ENCODE data around the gene SETBP1.

Gene SETBP1

DNA sequence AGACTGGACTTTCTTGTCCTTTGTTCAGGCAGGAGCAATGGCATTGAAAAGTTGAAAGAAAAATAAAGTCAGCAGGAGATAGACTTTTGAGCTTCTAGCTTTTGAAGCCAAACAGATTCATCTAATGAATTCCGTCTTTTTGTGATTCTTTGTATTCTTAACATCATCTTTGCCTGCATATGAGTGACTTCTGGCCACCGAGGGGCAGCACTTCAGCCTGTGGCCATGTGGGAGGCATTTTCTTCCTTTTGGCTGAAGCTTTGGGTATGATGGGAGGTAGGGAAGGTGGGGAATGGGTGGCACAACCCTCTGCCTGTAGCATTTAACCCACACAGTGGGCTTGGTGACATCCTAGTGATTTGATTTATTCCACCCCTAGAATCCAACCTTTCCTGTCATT lies 220.6 kb downstream of the SETBP1 start:
- no peak for DNase-seq (ENCODE audit: low read depth in 2 of 2)

DNA sequence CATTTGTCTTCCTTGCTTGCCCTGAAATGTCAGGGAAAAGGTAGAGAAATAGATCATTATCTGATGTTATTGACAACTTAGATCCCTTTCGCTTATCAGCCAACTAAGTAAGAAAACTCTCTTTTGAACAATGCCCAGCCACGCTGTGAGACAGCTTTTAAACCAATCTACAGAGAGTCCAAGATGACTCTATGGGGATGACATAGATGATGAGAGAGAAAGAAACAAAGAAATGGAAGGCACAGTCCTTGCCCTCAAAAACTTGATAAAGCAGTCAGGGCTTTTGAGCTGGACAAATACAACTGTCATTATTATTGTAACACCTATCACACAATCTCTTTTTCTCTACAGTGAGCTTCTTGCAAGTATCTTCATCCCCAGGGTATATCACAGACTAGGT lies 222.6 kb downstream of the SETBP1 start:
- DNase-seq (ENCODE audit: low read depth in 2 of 2), result no peak

DNA sequence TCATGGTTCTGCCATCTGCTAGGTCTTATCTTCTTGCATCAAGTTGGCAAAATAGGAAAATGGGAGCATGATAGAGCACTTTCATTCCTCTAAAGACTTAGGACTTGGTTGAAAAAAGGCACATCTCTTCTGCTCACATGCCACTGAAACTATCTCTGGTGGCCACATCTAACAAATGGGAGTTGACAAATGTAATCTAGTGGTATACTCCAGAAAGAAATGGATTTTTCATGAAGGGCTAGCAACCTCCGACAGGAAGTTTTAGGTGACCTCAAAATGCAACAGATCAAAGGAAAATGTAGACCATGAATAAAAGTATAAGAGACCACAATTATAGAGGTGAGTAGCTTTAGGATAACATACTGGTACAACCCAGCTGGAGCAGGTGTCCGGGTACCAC lies 224.1 kb downstream of the SETBP1 start:
- DNase-seq (ENCODE audit: low read depth in 2 of 2), result no peak

DNA sequence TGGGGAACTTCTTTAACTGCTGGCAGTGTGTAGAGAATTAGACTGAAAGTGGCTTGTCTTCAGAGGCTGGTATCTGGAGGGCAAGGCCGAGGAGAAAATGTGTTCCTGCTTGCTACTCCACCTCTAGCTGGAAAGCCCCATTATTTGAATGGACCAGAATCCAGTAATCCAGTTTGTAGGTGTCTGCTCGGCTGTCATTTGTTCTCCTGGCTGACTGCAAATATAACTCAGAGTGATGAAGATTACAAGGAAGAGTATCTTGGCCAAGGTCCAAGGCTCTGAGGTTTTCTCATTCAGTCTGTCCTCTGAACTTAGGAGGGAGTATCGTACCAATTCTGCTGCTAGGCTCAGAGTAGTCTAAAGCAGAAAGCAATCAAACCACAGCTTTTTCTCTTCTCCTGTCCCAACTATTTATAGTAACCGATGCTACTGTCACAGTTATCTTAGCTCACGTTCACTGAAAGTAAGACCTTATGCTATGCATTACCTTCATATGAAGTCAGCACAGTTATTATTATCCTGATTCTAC lies 228.6 kb downstream of the SETBP1 start:
- no peak for DNase-seq (ENCODE audit: low read depth in 2 of 2)

DNA sequence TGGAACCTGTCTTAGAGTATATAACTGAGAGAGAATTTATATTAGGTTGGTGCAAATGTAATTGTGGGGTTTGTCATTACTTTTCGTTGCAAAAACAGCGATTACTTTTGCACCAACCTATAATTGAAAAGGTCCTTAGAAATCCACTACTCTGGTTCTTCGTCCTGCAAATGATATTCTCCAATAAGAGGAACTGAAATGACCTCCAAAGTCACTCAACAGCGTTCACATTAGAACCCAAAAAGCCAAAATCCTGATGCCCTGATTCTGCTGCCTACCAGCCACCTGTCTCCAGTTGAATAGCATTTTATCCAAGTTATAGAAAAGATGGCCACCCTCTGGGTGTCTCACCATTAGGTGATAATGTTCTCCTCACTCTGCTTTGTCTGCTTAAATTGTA lies 230.6 kb downstream of the SETBP1 start:
- DNase-seq (ENCODE audit: low read depth in 2 of 2), result no peak

DNA sequence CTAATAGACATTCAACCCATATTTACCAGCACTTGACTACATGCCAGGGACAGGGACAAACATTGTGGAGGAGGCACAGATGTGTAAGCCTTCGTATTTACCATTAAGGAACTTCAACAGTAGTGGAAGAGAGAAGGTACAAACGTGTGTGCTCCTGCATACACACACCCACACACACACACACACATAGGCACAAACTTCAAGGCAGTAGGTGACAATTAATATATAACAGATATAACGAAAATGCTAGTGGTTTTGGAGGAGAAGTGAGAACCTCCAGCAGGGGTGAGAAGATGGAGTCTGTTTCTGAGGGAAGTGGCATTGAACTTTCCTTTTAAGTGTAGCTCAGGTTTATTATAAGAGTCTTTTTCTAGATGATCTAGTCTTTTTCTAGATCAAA lies 231.1 kb downstream of the SETBP1 start:
- no peak for DNase-seq (ENCODE audit: low read depth in 2 of 2)

DNA sequence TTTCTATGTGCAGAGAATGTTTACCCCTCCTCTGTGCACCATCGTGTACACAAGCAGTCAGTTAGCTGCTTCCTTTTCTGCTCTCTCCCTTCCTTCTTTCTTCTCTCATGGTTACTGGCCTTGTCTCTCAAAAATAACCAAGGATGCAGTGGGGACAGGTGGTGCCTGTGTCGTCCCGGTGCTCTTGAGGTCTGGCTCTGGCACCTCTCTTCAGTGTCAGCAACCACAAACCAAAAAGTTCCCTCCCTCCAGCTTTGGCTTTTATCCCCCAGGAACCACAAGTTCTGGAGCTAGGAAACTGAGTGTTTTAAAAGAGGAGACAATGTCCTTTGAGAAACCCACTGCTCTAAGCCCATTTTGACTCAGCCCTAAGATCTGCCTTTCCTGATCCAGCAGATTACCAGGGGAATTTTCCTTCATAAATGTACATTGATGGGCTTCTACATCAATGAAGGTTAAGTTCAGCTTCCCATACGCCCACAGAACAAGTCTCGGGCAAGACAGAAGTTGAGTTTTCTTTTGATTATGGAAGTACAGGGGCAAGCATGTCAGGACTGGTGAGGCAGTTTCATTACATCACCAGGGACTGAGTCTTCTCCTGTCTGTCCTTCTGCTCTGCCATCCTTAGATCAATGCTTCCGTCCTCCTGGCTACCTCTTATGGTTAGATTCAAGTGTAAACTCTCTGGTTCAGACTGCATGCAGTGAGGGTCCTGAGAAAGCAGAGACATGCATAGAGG lies 232.2 kb downstream of the SETBP1 start:
- no peak for DNase-seq (ENCODE audit: low read depth in 2 of 2)

DNA sequence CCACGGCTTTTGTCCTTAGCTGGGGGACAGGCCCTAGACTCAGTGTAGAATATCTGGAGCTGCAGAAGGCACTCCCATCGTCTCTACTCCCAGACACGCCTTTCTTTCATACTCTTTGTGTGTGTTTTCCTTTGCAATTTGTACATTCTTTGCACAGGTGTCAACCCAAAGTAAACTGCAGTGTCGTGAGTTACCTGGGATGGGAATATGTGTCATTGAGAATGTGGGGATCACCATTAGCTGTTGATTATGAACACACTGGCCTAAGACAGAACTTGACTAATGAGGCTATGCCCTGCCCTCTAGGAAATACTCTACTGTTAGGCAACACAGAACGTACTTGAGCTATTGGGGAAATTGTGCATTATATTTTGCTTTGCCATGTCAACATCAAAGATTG lies 233.3 kb downstream of the SETBP1 start:
- no peak for DNase-seq (ENCODE audit: low read depth in 2 of 2)

DNA sequence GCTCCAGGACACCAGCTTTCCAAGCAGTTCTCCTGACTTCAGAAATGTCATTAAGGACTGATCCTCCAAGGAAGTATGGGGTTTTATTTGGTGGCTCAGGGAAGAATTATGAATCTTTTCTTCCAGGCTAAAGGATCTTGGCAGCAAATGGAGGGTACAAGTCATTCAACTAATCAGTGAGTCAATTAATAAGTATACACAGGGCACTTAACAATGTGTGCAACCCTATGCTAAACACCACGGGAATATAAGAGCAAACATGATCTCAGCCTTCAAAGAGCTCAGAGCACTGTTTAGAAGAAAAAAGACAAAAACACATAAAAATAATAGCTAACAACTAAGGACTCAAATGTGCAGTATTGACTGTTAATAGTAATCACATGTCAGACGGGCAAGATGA lies 234.5 kb downstream of the SETBP1 start:
- no peak for DNase-seq (ENCODE audit: low read depth in 2 of 2)

DNA sequence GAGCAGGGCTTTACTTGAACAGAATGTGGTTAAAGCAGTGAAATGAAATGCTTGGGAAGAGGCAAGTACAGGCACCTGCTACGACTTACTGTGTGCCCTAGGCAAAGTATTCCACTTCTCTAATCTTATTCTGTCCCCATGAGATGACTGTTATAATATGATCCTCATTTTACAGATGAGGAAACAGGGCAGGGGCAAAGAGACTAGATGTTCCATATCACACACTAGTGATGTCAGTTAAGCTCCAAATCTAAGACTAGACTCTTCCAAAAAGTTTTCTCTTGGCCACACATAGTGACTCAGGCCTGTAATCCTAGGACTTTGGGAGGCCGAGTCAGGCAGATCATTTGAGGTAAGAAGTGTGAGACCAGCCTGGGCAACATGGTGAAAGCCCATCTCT lies 235.0 kb downstream of the SETBP1 start:
- DNase-seq (ENCODE audit: low read depth in 2 of 2), result no peak

DNA sequence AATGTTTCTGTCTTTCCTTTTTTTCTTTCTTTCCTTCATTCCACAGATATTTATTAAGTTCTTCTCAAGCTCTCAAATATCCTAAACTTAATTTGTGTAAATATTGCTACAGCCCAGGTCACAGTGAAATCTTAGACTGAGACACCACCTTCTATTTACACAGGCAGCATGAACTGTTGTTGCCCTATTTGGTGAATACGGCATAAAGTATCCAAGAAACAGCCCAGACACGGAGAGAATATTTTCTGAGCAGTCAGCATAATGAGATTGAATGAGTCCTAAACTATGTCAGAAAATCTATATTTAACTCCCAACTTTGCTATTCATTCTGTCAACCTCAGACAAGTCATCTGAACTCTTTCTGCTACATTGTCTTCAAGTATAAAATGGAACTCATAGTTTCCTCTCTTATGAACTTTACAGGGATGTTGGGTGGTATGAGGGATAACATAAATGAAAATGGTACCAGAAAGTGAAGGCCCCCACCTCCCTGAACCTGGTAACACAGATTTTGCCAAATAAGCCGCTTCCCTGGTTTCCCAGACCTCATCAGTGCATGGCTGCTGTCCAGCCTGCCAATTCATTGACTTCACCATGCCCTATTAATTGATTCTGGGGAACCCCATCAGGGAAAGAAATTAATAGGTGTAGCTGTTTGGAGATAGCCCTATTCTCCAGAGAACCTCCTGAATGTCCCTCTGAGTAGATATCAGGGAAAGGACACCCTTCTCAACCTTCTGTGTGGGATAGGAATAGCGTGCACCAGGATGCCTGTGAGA lies 235.9 kb downstream of the SETBP1 start:
- DNase-seq (ENCODE audit: low read depth in 2 of 2), result no peak

DNA sequence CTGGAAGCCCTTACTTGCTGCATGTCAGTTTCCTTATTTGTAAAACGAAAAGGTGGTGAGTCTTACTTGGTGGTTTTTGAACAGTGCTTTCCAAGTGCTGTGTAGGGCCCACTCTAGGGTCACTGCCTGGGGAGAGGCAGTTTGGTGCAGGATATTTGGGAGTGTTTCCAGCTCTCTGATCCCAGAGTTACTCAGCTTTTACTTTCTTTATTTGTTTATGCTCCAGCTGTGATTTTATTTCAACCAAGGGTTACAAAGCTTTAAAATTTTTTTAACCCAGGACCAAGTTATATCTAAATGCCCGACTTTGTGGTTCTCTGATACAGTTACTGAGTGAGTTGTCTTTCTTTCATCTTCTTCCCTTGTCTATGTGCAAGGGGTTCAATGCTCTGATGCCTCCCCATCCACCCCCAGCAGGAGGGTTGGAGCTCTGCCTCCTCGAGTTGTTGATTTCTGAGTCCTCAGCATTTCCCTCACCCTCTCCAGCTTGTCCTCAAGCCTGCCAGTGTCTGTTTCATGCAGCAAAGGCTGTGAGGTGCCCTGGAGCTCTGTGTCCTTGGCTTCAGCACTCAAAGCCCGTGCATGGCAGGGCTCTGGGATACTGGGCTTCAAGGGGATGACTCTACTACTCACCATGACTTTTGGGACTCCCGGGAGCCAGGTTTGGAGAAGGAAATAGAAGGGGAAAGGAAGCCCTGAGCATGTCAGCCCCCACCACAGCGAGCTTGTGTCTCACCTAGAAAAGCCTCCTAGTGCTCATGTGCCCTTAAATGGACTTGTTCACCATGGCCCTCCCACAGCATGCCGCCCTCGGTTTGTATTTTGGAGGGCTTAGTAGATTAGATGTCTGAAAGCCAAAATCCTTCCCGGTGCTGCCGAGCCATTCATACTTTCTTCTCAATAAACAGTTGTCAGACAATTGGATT lies 236.8 kb downstream of the SETBP1 start:
- no peak for DNase-seq (ENCODE audit: low read depth in 2 of 2)

DNA sequence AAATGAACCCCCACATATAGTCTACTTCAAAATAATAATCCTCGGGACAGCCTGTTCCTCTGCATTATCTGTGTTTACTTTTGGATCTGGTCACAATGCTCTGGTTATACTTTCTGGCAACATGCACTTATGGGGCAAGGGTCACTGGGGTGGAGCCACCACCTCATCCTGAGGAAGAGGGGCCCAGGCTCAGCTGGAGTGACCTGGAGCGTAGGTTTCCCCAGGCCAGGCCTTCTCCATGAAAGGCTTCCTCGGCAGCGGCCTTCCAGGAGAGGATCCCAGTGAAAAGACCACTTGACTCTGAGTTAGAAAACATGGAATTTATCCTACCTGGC lies 237.4 kb downstream of the SETBP1 start:
- DNase-seq (ENCODE audit: low read depth in 2 of 2), result no peak

DNA sequence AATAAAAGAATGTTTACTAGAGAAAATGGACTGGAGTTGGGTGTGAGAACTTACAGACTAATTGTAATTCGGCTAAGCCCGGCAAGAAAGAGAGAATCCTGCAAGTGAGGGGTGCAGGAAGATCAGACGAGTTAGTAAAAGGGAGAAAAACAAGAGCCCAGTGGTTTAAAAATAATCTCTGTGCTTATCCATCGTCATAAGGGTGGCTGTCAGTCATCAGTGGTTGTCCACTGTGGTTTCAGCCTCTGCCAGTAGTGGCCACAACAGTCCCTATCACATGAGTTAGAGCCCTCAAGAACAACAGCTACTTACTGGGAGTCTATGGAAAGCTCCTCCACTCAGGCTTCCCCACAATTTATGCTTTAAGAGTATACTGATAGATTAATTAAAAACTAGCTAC lies 239.8 kb downstream of the SETBP1 start:
- DNase-seq (ENCODE audit: low read depth in 2 of 2), result no peak

DNA sequence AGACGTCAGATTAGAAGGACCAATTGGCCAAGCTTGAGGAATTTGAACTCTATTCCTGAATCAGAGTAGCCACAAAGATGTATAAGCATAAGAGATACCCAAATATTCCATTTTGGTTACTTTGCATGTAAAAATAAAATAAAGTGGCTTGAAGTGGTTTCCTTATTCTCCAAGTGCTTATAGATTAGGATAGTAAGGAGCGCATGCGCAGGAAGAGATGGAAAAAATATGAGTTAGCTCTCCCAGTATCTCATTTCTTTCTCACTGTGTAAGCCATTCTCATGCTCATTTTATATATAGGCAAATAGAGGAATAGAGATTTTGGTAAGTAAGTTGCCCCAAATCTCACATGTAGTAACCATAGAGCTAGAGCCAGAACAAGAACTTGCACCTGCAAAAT lies 241.3 kb downstream of the SETBP1 start:
- no peak for DNase-seq (ENCODE audit: low read depth in 2 of 2)

DNA sequence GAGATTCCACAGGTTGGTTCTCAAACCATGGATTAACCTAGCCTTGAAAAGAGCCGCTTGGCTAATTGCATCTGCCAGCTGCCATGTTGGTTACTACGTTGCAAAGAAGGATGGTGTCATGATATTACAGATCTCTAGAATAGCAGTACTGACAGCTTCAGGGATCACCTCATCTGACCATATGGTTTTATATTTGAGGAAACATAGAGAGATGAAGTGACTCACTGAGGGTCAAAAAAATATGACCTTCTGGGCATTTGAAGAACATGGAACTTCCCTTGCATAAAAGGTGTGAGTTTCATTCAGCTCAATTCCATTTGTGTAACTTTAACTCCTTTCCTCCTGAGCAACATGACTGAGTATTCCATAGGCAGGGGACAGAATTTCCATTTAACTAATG lies 242.3 kb downstream of the SETBP1 start:
- DNase-seq (ENCODE audit: low read depth in 2 of 2), result no peak

DNA sequence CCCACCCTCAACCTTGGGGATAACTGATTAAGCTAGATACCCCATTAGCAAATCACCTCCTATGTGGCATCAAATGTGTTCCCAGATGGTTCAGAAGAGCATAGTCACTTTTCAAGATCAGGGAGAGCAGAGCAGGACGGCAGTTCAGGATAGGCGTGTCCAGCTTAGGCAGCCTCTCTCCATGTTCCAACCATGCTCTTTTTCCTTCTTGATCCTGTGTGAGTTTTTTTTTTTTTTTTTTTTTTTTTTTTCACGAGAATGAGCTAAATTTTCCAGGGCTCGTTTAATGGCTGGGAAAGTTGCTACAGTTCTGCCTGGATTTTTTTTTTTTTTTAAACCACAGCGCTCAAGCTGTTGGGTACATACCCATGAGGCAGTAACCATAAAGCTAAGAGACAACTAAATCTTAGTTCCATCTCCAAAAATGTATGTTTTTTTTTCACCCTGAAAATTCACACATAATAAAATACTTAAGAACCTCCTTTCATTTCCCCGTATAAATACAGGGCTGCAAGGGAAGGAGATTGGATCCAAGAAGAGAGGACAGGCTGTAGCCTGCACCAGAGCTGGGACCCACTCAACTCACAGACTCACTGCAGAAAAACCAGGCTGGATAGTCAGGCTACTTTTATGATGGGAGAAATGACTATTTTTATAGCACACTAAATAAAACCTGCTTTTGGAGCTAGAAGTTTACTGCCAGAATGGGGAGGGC lies 244.3 kb downstream of the SETBP1 start:
- no peak for DNase-seq (ENCODE audit: low read depth in 2 of 2)

DNA sequence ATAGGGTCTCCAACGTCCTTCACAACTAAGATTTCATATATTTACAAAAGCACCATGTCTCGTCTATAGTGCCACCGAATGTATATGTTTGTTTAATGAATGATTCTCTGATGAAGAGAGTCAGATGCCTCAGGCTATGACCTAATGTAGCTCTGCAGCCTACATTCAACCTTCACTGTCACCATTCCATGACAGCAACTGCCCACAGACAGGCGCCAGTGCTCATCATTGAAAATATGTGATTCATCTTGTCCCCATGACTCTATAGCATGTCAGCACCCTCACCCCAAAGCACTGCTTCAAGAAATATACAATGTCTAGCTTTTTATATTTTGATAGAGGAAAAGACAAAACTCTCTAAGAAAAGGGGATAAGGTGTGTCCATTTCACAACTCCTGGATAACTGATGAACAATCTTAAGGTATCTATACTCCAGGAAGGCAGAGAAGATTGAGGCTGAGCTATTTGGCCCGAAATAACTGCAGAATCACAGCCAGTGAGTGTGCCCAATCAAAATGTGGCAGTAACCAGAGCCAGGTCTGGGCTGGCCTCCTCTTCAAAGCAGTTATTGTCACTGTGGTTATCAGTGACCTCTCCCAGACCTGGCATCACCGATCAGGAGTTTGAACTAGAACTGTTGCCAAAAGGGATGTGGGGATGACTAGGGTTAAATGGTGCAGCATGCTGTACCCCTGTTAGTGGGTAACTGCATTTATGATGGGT lies 246.6 kb downstream of the SETBP1 start:
- DNase-seq (ENCODE audit: low read depth in 2 of 2), result no peak

DNA sequence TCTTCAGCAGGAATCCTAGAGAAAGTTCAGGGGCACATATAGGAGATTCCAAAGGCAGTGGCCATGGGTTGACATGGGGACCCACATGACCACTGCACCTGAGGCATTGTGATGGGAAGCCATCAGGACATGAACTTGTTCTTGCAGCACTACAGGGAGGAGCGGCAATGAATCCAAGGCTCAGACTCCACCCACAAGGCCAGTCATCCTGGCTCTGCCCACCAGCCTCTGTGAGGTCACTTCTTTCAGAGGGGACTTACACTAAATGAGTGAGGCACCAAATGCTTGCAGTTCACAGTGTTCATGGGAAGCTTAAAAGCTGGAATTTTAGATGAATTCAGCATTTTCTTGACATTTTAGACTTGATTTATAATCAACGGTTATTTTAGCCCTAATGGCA lies 254.2 kb downstream of the SETBP1 start:
- DNase-seq (ENCODE audit: low read depth in 2 of 2), result no peak

DNA sequence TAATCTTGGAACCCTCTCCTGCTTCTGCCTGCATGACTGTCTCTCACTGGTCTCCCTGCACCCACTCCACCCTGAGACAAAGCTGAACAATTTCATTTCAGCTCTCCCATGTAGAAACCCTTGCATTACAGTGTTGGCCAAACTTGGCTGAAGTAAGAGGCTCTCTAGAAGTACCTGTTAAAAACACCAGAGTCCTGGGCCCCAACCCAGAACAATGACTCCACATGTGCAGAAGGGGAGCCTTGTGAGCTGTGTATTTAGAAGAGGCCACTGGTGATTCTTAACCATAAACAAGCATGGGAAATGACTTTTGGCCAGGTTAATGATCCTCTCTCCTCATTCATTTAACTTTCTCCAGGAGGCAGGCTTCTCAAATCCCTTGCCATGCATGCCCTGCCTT lies 254.8 kb downstream of the SETBP1 start:
- DNase-seq (ENCODE audit: low read depth in 2 of 2), result no peak

DNA sequence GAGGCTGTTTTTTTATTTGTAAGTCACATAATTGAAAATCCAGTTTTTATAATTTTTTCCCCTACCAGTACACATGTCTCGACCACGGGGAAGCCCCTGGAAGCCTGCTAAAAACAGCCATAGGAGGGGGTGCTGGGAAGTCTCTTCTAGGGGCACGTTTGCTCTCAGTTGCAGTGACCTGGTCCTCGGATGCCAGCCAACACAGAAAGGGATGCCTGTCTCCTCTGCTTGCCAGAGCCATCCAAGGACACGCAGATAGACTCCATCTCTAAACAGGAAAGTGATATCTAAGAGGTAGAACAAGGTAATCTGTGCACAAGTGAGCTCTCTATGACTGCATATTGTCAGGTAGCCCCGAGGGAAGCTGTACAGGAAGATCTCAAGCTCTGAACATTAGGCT lies 255.8 kb downstream of the SETBP1 start:
- no peak for DNase-seq (ENCODE audit: low read depth in 2 of 2)

Data from stimulated activated CD4-positive, alpha-beta T cell treated with anti-CD3 and anti-CD28 coated beads, Interleukin-4, amount 100 ng/mL, for 48 hours (primary cell).